ENCODE data around the gene DEUP1.

DNA sequence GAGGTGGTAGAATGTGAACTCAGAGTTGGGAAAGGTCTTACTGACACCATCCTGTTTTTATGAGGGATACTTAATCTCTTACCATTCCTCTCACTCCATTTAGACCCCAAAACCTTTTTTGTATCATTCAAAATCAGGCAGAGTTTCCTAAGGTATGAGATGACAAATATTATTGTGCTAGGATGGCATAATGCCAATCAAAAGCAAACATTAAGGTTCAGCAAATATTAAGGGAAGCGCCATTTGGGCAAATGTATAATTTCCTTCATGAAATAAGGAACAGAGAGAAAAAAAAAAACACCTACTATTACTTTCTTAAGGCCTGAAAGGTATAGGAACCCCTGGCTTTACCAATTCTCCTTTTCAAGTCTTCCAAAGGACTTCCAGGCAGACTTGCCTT, 150.2 kb downstream of the DEUP1 start:
- TF ChIP-seq, protein P1, sequence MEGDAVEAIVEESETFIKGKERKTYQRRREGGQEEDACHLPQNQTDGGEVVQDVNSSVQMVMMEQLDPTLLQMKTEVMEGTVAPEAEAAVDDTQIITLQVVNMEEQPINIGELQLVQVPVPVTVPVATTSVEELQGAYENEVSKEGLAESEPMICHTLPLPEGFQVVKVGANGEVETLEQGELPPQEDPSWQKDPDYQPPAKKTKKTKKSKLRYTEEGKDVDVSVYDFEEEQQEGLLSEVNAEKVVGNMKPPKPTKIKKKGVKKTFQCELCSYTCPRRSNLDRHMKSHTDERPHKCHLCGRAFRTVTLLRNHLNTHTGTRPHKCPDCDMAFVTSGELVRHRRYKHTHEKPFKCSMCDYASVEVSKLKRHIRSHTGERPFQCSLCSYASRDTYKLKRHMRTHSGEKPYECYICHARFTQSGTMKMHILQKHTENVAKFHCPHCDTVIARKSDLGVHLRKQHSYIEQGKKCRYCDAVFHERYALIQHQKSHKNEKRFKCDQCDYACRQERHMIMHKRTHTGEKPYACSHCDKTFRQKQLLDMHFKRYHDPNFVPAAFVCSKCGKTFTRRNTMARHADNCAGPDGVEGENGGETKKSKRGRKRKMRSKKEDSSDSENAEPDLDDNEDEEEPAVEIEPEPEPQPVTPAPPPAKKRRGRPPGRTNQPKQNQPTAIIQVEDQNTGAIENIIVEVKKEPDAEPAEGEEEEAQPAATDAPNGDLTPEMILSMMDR (IDR thresholded peaks at IDR 0.05), result no peak
- TF ChIP-seq POLR2A (IDR thresholded peaks at IDR 0.05), result no peak

All from testis (tissue), 2 donors.